Brain microvascular endothelial cell (primary cell): ENCODE results near the gene MEGF11.

Experiments used
- DNase-seq: peaks from one replicate; pipeline ENCODE4 v3.0.0-alpha.2; 2020
- H3K27ac ChIP-seq: fragments of 250-450 bp; sonication (Bioruptor Pico); 2 replicates; pipeline ENCODE4 v1.5.1; 2020; ENCODE audit warnings: mild to moderate bottlenecking, moderate library complexity
- H3K27me3 ChIP-seq: fragments of 250-450 bp; sonication (Bioruptor Pico); replicated peaks from 2 replicates; pipeline ENCODE4 v1.5.1; 2020; ENCODE audit warnings: mild to moderate bottlenecking
- H3K36me3 ChIP-seq: fragments of 250-450 bp; sonication (Bioruptor Pico); replicated peaks from 2 replicates; pipeline ENCODE4 v1.5.1; 2020; ENCODE audit warnings: mild to moderate bottlenecking
- H3K4me3 ChIP-seq: 2 replicates; pipeline ENCODE4 v1.5.1; 2011; ENCODE audit warnings: low read depth, mild to moderate bottlenecking, control low read depth, low read length, moderate library complexity
- CTCF ChIP-seq: IDR thresholded peaks from 2 replicates; pipeline ENCODE4 v1.5.1; 2011; ENCODE audit warnings: low read depth, mild to moderate bottlenecking, moderate library complexity, low read length, control low read depth, inconsistent platforms; ENCODE audit errors: missing control alignments
- in situ Hi-C: cut with HindIII; loops from 2 replicates; pipeline ENCODE4 v1.10.0; 2017; ENCODE audit warnings: low sequenced_read_pairs, low pct_ligation_motif_present

Gene MEGF11

GRCh38 chr15:66029650-66030049, 223.9 kb downstream of the MEGF11 start:
- in situ Hi-C loops: no loop called here
- Histone ChIP-seq H3K27me3 (peaks cover 10% of the 10 kb centered on the region), H3K4me3 (no peak overlapping the region), H3K27ac (no peak overlapping the region), H3K36me3 (no peaks in the 10 kb centered on the region)
- DNase-seq: no peak
- no peak for TF ChIP-seq CTCF

- H3K36me3 ChIP-seq: no peaks in the 10 kb centered on the region
- DNase-seq: no peak
- peaks cover 12% of the 10 kb centered on the region for H3K27me3 ChIP-seq
- no peak overlapping the region for H3K27ac ChIP-seq
- in situ Hi-C loops: no loop called here
- TF ChIP-seq CTCF: no peak
- no peak overlapping the region for H3K4me3 ChIP-seq
Measured at GRCh38 chr15:66027268-66027805, 226.2 kb downstream of the MEGF11 start.

- H3K27ac ChIP-seq: no peak overlapping the region
Measured at GRCh38 chr15:66025972-66026371, 227.6 kb downstream of the MEGF11 start.

GRCh38 chr15:66025015-66025452, 228.5 kb downstream of the MEGF11 start:
- Histone ChIP-seq H3K4me3 (no peak overlapping the region), H3K27ac (no peak overlapping the region), H3K36me3 (no peaks in the 10 kb centered on the region), H3K27me3 (peaks cover 12% of the 10 kb centered on the region)
- TF ChIP-seq CTCF: no peak
- no peak for DNase-seq
- in situ Hi-C loops: no loop called here

More at GRCh38 chr15:66025972-66026371, 227.6 kb downstream of the MEGF11 start:
- no peak for TF ChIP-seq CTCF
- no peak overlapping the region for H3K4me3 ChIP-seq
- in situ Hi-C loops: no loop called here
- DNase-seq: no peak
- H3K27me3 ChIP-seq: peaks cover 12% of the 10 kb centered on the region
- no peaks in the 10 kb centered on the region for H3K36me3 ChIP-seq

- H3K36me3 ChIP-seq: no peaks in the 10 kb centered on the region
- H3K4me3 ChIP-seq: no peak overlapping the region
- no peak for DNase-seq
- H3K27me3 ChIP-seq: peaks cover 12% of the 10 kb centered on the region
- no peak overlapping the region for H3K27ac ChIP-seq
- TF ChIP-seq CTCF: no peak
- in situ Hi-C loops: no loop called here
Measured at GRCh38 chr15:66024116-66024515, 229.4 kb downstream of the MEGF11 start.
